Liver (tissue), 3 donors: Measurements from ENCODE around the gene HOXB13.

Experiments
- EGR1 ChIP-seq, 2 donors: IDR thresholded peaks; 2 replicates each; pipeline ENCODE4 v1.6.1; 2016 to 2018; ENCODE audit warnings: antibody characterized with exemption in 2 of 2, low read depth in 2 of 2
- GABPA ChIP-seq, 2 donors: IDR thresholded peaks in 1 of 2; conservative IDR thresholded peaks in 1 of 2; 2 replicates each; pipeline ENCODE4 v1.6.1; 2016; ENCODE audit warnings: antibody characterized with exemption in 2 of 2, mild to moderate bottlenecking in 1 of 2, moderate library complexity in 1 of 2
- RAD21 ChIP-seq, 2 donors: IDR thresholded peaks; 2 replicates each; pipeline ENCODE4 v1.6.1; 2016; ENCODE audit warnings: antibody characterized with exemption in 2 of 2, mild to moderate bottlenecking in 2 of 2
- TF ChIP-seq, protein P1 (sequence below): IDR thresholded peaks from 2 replicates; pipeline ENCODE4 v1.6.1; 2016; ENCODE audit warnings: antibody characterized with exemption, mild to moderate bottlenecking
- TF ChIP-seq, protein P2 (sequence below): fragments of 150-350 bp; IDR thresholded peaks from 2 replicates; pipeline ENCODE4 v1.5.1; 2017; ENCODE audit warnings: improper control_type of control experiment, low read depth, low read length; ENCODE audit not compliant: missing input control
- donor health status: healthy.
- donor health status: healthy.

DNA sequence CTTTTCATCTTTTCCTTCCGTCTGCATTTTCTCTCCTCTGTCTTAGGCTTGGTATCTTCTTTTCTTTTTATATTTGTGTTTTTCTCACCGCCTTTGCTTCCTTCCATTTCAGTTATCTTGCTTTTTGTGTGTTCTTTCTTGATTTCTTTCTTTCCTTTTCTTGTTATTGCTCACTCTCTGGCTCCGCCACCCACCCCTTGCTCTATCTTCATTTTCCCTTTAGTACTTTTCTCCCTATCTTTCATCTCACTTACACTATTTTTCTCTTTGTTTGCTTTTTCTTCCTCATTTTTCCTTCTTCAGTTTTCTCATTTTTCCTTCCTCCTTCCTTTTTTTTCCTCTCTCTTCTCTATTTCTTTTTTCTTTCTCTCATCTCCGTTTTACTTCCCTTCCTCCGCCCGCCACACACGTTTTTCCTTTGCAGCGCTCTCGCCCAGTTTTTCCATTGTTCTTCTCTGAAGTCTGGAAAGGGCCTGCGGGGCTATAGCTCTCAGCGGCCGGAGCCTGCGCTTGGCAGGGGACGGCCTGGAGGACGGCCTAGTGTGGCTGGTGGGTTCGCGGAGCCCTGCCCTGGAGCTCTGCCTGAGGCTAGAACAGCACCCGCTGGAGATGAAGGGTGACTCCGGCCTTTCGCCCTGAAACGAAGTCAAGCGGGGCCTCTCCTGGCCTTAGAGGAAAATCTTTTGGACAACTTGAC lies 5.2 kb upstream of the HOXB13 start:
- TF ChIP-seq EGR1 (IDR thresholded peaks at IDR 0.05; ENCODE audit: low read depth in 2 of 2) (no peak), GABPA (IDR thresholded peaks at IDR 0.05 in 1 of 2, conservative IDR thresholded peaks at IDR 0.05 in 1 of 2) (no peak), RAD21 (IDR thresholded peaks at IDR 0.05) (no peak)
- TF ChIP-seq, protein P1, sequence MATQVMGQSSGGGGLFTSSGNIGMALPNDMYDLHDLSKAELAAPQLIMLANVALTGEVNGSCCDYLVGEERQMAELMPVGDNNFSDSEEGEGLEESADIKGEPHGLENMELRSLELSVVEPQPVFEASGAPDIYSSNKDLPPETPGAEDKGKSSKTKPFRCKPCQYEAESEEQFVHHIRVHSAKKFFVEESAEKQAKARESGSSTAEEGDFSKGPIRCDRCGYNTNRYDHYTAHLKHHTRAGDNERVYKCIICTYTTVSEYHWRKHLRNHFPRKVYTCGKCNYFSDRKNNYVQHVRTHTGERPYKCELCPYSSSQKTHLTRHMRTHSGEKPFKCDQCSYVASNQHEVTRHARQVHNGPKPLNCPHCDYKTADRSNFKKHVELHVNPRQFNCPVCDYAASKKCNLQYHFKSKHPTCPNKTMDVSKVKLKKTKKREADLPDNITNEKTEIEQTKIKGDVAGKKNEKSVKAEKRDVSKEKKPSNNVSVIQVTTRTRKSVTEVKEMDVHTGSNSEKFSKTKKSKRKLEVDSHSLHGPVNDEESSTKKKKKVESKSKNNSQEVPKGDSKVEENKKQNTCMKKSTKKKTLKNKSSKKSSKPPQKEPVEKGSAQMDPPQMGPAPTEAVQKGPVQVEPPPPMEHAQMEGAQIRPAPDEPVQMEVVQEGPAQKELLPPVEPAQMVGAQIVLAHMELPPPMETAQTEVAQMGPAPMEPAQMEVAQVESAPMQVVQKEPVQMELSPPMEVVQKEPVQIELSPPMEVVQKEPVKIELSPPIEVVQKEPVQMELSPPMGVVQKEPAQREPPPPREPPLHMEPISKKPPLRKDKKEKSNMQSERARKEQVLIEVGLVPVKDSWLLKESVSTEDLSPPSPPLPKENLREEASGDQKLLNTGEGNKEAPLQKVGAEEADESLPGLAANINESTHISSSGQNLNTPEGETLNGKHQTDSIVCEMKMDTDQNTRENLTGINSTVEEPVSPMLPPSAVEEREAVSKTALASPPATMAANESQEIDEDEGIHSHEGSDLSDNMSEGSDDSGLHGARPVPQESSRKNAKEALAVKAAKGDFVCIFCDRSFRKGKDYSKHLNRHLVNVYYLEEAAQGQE = no peak
- TF ChIP-seq, protein P2, sequence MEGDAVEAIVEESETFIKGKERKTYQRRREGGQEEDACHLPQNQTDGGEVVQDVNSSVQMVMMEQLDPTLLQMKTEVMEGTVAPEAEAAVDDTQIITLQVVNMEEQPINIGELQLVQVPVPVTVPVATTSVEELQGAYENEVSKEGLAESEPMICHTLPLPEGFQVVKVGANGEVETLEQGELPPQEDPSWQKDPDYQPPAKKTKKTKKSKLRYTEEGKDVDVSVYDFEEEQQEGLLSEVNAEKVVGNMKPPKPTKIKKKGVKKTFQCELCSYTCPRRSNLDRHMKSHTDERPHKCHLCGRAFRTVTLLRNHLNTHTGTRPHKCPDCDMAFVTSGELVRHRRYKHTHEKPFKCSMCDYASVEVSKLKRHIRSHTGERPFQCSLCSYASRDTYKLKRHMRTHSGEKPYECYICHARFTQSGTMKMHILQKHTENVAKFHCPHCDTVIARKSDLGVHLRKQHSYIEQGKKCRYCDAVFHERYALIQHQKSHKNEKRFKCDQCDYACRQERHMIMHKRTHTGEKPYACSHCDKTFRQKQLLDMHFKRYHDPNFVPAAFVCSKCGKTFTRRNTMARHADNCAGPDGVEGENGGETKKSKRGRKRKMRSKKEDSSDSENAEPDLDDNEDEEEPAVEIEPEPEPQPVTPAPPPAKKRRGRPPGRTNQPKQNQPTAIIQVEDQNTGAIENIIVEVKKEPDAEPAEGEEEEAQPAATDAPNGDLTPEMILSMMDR = no peak
